ENCODE measurements around the gene PNMA1. TPM values are rescaled to one million over a fixed set of nuclear protein-coding genes. Genes with fewer than 3 reads are reported as not detected.
A peak's percentile ranks its signal among the peaks of the same experiment; 100 is the strongest.

PNMA1 gene, protein sequence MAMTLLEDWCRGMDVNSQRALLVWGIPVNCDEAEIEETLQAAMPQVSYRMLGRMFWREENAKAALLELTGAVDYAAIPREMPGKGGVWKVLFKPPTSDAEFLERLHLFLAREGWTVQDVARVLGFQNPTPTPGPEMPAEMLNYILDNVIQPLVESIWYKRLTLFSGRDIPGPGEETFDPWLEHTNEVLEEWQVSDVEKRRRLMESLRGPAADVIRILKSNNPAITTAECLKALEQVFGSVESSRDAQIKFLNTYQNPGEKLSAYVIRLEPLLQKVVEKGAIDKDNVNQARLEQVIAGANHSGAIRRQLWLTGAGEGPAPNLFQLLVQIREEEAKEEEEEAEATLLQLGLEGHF
- 10 to 100 TPM; 26.7 to 29.2 TPM for total RNA-seq

DNA sequence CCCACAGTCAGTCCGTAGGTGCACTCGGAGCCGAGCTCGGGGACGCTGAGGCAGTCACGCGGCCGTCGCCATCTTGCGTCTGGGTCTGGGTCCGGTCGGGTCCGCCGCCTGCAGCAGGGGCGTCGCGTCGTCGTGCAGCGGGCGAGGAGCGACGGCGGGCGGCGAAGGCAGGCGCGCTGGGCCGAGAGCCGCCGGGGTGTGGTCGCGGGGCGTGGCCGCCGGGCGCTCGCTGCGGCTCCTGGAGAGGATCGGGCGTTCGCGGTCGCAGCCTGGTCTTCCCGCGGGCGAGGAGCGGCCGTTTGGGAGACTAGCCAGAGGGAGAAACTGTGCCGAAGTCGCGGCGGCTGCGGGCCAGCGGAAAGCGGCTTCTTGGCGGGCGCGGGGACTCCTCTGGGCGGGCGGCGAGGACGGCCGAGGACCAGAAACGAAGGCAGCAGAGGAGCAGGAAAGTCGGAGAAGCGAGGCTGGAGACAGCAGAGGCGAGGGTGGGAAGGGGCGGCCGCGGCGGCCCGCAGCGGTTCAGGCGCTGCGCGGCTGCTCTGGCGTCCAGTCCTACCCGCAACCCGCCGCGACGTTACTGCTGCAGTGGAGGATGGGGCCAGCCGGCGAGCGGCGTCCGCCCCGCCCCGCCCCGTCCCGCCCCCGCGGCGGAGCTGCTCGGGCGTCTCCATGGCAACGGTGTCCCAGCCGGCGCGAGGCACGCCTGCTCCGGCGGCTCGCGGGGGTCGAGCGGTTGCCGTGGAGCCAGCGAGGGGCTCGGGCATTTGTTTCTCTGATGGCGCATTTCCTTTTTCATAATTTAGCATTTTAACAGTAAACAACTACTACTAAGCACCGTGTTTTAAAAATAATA, at the start of gene PNMA1:
Gene PNMA1 (minus strand): TSS at position 582 of the 853 bp plus-strand sequence. CDS start 745 bp downstream, outside the sequence.
- Mint-ChIP-seq H3K27ac (peak within 1 kb of the TSS; percentile 96), H3K9me3 (no peaks in the 10 kb centered on the region), H3K36me3 (peaks cover 15 to 25% of the 10 kb centered on the region in 2 donors)
- ATAC-seq, result peak; percentile 74 to 79
- DNase-seq (ENCODE audit: low spot score in 2 of 2), result peak; percentile 87 to 91

DNA sequence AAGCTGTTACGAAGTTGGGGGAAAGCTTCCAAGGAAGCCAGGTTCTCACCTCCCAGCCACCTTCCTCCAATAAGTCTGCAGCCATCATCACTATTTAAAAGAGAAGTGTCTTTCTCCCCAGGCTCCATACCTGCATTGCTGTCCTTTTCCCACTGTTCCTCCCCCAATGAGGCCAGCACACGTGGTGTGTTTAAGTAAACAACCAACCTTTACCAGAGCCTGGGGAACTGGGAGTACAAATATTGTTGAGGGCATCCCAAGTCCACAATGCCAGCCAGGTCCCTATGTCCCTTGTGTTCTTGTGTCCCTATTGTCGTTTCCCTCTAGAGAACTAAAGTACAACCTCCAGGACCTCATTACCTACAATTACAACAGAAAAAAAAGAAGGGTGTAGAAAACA, 49.2 kb upstream of the PNMA1 start:
- DNase-seq (ENCODE audit: low spot score in 2 of 2) (no peak), ATAC-seq (no peak)
- peak overlapping the region; percentile 44 to 99 for H3K27ac Mint-ChIP-seq
- H3K36me3 Mint-ChIP-seq, result peaks cover 4 to 5% of the 10 kb centered on the region in 2 donors
- no peaks in the 10 kb centered on the region for H3K9me3 Mint-ChIP-seq

DNA sequence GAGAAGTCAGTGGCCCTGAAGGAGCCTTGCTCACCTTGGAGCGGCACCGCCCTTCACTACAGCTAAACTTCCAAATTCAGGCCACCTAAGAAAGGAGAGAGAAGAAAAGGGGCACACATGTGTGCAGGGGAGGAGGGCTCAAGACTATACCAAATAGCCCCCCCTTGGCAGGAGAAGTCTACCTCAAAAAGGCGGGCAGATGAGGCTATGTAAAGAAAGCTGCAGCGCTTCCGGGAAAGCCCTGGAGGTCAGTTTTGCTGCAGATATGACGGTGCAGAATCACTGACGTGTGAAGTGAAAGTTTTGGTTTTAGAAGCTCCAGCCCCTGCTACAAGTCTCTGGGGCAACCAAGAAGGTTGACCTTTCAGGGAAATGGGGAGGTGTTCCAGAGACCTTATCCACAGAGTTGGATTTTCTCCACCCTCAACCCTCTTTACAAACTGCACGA, 48.2 kb upstream of the PNMA1 start:
- Mint-ChIP-seq H3K9me3 (no peaks in the 10 kb centered on the region), H3K36me3 (peaks cover 14 to 15% of the 10 kb centered on the region in 2 donors), H3K27ac (peak overlapping the region; percentile 98 to 99)
- ATAC-seq, result peak in 1 of 2 donors; percentile 21
- DNase-seq (ENCODE audit: low spot score in 2 of 2), result peak in 1 of 2 donors; percentile 74

DNA sequence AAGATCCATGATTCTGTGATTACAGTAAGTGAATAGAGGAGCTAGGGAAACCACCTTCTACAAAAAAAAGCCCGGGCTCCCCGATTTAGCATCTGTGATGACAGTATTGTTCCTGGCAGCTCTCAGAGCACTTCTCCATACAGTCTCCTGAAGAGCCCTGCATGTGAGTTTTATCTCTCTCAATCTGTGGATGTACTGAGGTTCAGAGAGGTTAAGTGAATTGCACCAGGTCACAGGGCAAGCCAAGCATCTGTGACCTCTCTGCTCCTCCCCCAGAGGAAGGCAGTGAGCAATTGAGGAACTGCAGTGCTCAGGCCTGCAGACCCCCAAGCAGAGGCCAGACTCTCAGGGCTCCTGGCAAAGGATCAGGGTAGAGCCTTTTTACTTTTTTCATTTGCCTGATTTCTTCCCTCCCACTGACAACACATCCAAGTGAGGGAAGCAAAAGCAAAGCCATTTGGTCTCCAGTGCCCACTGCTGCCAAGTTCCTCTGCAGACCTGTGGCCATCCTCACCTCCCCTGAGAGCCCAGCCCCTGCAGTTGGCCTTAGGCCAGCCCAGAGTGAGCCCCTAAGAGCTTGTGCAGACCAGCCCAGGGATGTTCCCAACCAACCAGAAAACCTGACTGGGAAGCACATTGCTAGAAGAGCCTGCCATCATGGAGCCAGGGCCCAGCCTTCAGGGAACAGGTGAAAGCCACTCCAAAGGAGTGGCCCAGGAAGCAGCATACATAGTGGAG, 47.6 kb upstream of the PNMA1 start:
- DNase-seq (ENCODE audit: low spot score in 2 of 2) (peak in 1 of 2 donors; percentile 65), ATAC-seq (peak in 1 of 2 donors; percentile 31)
- Mint-ChIP-seq H3K9me3 (no peaks in the 10 kb centered on the region), H3K36me3 (peaks cover 17 to 19% of the 10 kb centered on the region in 2 donors), H3K27ac (peak overlapping the region; percentile 98 to 99)

DNA sequence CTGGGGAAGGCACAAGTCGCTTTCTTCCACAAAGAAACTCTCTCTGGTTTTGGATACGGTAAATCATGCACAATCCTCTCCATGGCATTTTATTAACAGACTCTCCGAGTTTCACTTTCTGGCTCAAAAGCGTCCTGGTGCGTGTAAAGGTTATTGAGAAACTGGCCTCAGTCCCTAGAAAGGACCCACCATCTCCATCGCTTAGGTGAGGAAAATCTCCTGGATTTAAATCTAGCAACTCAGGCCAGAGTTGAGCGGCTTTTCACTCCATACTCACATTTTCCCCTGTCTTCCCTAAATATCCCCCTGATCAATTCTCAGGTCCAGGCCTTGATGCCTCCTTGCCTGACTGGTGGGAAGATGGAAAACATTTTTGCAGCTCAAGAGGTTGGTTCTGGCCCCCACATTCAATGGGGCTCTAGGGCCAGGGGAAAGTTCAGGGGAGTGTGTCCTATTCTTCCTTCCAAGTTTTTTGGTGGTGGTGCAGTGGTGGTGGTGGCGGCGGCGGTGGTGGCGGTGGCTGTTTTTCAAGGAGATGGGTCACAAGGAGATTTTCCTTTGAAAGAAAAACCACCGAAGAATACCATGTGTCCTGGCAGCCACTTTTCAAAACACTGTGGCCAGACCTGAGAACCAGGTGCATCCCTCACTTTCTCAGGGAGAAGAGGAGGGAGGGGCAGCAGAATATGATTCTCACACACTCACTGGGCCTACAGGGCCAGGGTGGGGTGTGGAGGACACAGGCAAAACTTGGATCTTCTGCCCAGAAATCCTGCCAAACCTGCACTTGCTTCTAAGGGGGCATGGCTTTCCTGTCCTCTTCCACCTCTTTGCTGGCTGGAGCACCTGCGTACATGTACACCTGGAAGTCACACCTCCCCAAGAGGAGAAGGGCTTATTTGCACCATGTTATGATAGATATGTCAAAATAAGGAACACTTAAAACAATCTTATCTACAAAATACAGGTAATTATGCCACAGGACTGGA, 46.7 kb upstream of the PNMA1 start:
- ATAC-seq (no peak), DNase-seq (ENCODE audit: low spot score in 2 of 2) (peak in 1 of 2 donors; percentile 66)
- Mint-ChIP-seq H3K36me3 (peaks cover 21 to 28% of the 10 kb centered on the region in 2 donors), H3K27ac (peak overlapping the region; percentile 98 to 99), H3K9me3 (no peaks in the 10 kb centered on the region)

DNA sequence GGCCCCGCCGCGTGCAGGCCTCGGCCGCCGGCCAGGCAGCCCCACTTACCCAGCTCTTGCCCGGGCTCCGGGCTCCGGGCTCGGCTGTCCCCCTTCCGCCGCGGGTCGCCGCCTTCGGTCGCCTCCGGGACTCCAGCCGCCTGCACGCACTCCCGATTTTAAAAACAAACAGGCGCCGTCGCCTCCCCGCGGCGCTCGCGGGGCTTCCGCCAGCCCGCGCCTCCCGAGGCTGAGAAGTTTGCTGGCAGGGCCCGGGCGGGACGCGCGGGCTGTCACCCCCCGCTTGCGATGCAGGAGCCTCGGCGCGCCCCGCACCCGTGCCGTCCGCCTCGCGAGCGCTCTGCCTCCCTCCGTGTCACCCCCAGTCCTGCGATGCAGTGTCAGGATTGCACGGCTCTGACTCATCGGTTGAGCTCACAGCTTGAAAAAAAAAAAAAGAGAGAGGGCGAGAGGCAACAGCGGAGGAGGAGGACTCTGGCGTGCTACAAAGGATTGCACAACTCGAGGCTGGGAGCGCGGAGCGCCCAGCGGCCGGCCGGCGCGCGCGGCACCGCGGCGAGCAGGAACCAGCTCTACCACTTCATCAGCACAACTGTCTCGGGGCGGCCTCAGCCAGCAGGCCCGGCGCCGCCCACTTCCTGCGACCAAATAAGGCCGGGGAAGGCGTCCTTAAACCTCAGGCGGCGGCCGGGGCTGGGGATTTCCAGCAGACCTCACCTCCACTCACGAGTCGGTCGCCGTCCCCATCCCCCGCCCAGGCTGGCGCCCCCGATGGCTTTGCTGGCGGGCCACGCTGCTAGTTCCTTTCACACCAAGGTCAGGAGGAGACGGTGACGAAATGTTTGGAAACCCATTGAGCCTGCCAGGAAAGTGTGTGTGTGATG, 45.8 kb upstream of the PNMA1 start:
- peaks cover 27 to 30% of the 10 kb centered on the region in 2 donors for H3K36me3 Mint-ChIP-seq
- peak; percentile 66 to 79 for ATAC-seq
- H3K27ac Mint-ChIP-seq, result peak overlapping the region; percentile 98 to 99
- DNase-seq (ENCODE audit: low spot score in 2 of 2), result peak; percentile 95 to 98
- H3K9me3 Mint-ChIP-seq, result no peaks in the 10 kb centered on the region

DNA sequence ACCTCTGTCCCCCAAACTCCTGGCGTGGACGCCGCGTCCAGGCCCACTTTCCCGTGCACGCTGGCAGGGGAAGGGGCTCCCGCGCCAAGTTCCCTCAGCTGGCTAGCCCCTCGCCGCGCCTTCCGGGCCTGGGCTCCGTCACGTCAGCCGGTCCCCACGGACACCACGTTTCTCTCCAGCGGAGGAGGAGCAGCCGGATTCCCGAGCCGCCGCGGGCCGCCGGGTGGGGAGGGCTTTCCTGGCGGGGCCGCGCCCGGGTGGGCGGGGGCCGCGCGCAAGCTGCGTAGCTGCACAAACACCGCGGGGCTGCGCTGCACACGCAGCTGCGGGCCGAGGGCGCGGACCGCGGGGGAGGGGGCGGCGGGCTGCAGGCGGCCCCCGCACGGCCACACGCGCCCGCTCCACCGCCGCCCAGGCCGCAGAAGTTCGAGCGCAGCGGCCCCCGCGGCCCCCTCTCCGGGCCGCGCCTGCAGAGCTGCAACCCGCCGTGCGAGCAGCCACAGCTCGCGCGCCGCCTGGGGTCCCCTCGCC, 45.1 kb upstream of the PNMA1 start:
- ATAC-seq, result no peak
- peaks cover 29 to 32% of the 10 kb centered on the region in 2 donors for H3K36me3 Mint-ChIP-seq
- DNase-seq (ENCODE audit: low spot score in 2 of 2), result no peak
- H3K27ac Mint-ChIP-seq, result peak overlapping the region; percentile 44 to 99
- no peaks in the 10 kb centered on the region for H3K9me3 Mint-ChIP-seq

DNA sequence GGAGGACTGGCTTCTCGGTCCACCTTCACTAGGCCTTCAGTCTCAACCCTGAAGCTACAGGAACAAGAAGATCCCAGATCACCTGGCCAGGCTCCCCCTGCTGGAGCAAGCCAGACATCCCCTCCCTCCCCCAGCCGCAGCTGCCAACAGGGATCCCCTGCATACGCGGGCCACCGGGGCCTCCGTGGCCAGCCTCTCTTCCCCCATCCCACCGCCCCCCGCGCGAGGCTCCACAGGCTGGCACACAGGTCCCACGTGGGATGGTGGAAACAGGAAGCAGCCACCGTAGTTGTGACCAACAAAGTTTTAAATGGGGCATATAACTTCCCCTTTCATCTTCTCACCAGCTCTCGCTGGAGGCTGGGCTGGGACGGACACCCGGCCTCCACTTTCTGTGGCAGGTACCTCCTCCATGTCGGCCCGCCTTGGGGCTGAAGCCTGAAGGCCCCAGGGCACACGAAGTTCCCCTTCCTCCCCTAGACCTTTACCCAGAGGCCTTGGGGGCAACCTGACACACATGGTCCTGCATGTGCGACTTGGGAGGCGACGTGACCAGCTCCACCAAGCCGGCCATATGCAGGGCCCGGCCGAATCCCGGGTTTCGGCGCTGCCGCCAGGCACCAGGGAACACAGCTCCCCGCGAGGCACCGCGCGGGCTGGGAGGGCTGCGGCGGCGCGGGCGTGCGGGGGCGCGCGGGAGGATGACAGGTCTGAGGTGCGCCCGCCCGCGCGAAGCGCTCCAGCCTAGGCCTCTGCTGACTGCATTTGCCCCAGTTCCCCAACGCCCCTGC, 44.4 kb upstream of the PNMA1 start:
- H3K36me3 Mint-ChIP-seq, result peaks cover 29 to 36% of the 10 kb centered on the region in 2 donors
- peak; percentile 75 to 79 for DNase-seq (ENCODE audit: low spot score in 2 of 2)
- H3K27ac Mint-ChIP-seq, result peak overlapping the region; percentile 98 to 99
- peak; percentile 1 to 5 for ATAC-seq
- no peaks in the 10 kb centered on the region for H3K9me3 Mint-ChIP-seq

DNA sequence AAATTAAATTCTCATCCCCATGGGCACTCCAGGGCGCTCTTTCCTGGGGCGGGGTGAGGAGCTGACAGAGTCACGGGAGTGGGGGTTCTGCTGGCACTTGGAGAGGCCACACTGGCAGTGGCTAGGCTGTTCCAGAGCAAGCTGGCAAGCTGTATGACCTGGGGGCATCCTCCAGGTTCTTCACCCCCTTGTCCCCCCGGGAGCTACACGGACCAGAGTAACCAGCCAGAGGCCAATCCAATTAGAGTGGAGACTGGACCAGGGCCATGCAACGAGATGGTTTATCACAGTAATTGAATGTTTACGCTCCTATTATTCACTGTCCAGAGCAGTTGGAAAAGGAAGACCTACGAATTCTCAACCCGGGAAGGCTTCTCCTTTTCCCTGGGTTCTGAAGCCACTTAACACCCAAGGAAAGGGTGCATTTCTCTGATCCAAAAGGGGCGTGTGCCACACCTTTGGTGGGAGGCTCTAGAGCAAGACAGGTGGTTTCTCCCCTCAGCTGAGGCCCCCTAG, 43.8 kb upstream of the PNMA1 start:
- DNase-seq (ENCODE audit: low spot score in 2 of 2) (no peak), ATAC-seq (no peak)
- Mint-ChIP-seq H3K27ac (peak overlapping the region; percentile 98 to 99), H3K9me3 (no peaks in the 10 kb centered on the region), H3K36me3 (peaks cover 29 to 36% of the 10 kb centered on the region in 2 donors)

DNA sequence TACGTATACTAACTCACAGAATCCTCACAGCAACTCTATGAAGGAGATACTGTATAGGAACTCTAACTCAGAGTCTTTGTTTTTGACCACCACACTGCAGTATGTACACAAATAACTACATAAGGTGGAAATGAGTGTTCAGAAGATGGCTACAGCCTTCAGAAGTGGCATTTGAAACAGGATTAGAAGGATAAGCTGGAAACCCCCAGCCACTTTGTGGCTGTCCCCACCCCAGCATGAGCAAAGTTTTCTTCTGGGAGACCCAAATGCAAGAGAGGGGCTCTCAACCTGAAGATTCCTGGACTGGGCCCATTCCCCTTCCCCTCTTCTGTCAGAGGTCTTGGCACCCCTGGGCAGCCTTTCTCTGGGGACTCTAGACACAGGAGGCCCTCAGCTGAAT, 43.2 kb upstream of the PNMA1 start:
- H3K9me3 Mint-ChIP-seq, result no peaks in the 10 kb centered on the region
- ATAC-seq (peak; percentile 10 to 32), DNase-seq (ENCODE audit: low spot score in 2 of 2) (no peak)
- peak overlapping the region; percentile 98 to 99 for H3K27ac Mint-ChIP-seq
- peaks cover 29 to 40% of the 10 kb centered on the region in 2 donors for H3K36me3 Mint-ChIP-seq

DNA sequence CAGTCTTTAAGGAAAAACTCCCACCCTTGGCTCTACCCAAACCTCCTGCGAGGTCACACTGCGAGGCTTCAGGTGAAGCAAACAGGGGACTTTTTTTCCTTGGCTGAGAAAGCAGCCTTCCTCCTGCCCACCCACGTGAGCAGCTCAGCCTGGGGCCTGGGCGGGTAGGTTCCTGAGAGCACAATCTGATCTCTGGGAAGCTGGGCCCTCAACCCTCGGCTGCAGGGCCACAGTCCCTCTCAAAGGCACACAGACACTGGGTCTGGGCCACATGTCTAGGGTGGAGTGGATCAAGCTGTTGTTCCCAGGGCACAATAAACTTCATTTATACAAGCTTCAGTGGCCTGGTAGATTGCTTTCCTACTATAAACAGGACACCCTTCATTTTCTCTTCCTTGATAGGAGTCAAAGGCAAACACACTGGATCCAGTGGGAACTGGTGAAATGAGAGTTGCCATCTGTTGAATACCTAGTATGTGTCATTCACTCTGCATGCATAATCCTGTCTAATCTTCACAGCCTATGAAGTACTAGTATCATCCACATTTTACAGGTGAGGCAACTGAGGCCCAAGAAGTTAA, 41.3 kb upstream of the PNMA1 start:
- ATAC-seq, result no peak
- Mint-ChIP-seq H3K9me3 (no peaks in the 10 kb centered on the region), H3K27ac (peak overlapping the region; percentile 98 to 99)

DNA sequence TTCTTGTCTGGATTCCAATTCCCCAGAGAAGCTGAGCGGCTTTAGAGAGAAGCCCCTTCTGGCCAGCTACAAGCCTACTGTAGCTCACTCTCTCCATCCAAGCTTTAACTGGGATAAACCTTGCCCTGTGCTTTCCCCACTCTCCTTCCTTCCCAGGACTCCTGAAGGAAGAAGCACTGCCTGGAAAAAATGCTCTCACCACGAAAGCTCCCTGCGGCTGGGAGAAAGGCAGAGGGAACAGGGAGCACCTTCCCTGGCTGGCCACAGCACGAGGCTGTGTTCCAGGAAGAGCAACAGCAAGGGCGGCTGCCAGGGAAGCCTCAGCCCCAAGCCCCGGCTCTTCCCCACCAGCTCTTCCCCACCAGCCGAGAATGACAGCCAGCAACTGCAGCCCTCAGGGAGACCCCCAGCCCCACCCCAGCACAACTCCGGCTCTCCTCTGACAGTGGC, 40.8 kb upstream of the PNMA1 start:
- no peak for ATAC-seq
- peak overlapping the region; percentile 98 to 99 for H3K27ac Mint-ChIP-seq
- DNase-seq (ENCODE audit: low spot score in 2 of 2), result no peak
- peaks cover 29 to 48% of the 10 kb centered on the region in 2 donors for H3K36me3 Mint-ChIP-seq
- H3K9me3 Mint-ChIP-seq, result no peaks in the 10 kb centered on the region

More for the DNA sequence above, 41.3 kb upstream of the PNMA1 start:
- H3K36me3 Mint-ChIP-seq, result peaks cover 29 to 48% of the 10 kb centered on the region in 2 donors
- DNase-seq (ENCODE audit: low spot score in 2 of 2), result no peak

All from activated naive CD4-positive, alpha-beta T cell treated with anti-CD3 and anti-CD28 coated beads, Interleukin-2, amount 50 U/mL, for 72 hours (primary cell).